HL-60 (cell line): ENCODE data around the gene CYTH1.

ENCODE experiments used
- GABPA ChIP-seq: IDR thresholded peaks from 2 replicates; pipeline ENCODE4 v1.6.1; 2012; ENCODE audit warnings: low read depth
- POLR2AphosphoS5 ChIP-seq: IDR thresholded peaks from 2 replicates; pipeline ENCODE4 v1.6.1; 2012; ENCODE audit warnings: low read depth
- SPI1 ChIP-seq: IDR thresholded peaks from 2 replicates; pipeline ENCODE4 v1.6.1; 2012; ENCODE audit warnings: low read depth, mild to moderate bottlenecking, borderline replicate concordance
- TF ChIP-seq, protein P1 (sequence below): IDR thresholded peaks from 2 replicates; pipeline ENCODE4 v1.6.1; 2012; ENCODE audit warnings: low read depth; ENCODE audit not compliant: insufficient replicate concordance
- TF ChIP-seq, protein P2 (sequence below): IDR thresholded peaks from one replicate; pipeline ENCODE4 v1.5.1; 2011; ENCODE audit warnings: low read length, control low read depth, inconsistent platforms; ENCODE audit not compliant: insufficient read depth

DNA sequence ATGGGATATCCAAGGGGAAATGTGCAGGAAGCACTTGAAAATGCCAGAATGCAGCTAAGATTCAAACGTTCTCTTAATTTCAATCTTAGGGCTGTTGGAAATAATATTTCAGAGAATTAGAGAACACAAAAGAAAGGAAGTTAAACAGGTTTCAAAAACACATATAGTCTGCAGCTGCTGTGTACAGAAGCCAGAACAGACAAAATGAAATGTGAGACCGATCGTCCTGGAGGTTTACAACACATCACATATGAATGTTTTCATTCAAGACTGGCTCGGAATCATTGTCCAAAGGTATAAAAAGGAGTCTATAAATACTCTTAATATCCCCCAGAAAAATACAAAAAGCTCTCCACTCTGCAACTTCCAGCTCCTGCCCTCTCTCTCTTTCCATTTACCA is 14.3 kb downstream of the CYTH1 start:
- TF ChIP-seq, protein P1, sequence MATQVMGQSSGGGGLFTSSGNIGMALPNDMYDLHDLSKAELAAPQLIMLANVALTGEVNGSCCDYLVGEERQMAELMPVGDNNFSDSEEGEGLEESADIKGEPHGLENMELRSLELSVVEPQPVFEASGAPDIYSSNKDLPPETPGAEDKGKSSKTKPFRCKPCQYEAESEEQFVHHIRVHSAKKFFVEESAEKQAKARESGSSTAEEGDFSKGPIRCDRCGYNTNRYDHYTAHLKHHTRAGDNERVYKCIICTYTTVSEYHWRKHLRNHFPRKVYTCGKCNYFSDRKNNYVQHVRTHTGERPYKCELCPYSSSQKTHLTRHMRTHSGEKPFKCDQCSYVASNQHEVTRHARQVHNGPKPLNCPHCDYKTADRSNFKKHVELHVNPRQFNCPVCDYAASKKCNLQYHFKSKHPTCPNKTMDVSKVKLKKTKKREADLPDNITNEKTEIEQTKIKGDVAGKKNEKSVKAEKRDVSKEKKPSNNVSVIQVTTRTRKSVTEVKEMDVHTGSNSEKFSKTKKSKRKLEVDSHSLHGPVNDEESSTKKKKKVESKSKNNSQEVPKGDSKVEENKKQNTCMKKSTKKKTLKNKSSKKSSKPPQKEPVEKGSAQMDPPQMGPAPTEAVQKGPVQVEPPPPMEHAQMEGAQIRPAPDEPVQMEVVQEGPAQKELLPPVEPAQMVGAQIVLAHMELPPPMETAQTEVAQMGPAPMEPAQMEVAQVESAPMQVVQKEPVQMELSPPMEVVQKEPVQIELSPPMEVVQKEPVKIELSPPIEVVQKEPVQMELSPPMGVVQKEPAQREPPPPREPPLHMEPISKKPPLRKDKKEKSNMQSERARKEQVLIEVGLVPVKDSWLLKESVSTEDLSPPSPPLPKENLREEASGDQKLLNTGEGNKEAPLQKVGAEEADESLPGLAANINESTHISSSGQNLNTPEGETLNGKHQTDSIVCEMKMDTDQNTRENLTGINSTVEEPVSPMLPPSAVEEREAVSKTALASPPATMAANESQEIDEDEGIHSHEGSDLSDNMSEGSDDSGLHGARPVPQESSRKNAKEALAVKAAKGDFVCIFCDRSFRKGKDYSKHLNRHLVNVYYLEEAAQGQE: no peak
- TF ChIP-seq POLR2AphosphoS5: no peak
- TF ChIP-seq, protein P2, sequence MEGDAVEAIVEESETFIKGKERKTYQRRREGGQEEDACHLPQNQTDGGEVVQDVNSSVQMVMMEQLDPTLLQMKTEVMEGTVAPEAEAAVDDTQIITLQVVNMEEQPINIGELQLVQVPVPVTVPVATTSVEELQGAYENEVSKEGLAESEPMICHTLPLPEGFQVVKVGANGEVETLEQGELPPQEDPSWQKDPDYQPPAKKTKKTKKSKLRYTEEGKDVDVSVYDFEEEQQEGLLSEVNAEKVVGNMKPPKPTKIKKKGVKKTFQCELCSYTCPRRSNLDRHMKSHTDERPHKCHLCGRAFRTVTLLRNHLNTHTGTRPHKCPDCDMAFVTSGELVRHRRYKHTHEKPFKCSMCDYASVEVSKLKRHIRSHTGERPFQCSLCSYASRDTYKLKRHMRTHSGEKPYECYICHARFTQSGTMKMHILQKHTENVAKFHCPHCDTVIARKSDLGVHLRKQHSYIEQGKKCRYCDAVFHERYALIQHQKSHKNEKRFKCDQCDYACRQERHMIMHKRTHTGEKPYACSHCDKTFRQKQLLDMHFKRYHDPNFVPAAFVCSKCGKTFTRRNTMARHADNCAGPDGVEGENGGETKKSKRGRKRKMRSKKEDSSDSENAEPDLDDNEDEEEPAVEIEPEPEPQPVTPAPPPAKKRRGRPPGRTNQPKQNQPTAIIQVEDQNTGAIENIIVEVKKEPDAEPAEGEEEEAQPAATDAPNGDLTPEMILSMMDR: no peak
- TF ChIP-seq SPI1: no peak
- TF ChIP-seq GABPA: no peak
